ENCODE measurements around the gene TMF1. TPM values are rescaled to one million over a fixed set of nuclear protein-coding genes. Genes with fewer than 3 reads are reported as not detected.
A peak's percentile ranks its signal among the peaks of the same experiment; 100 is the strongest.

The TMF1 gene
- total RNA-seq, 1 experiment from 2014 or later, result 18.7 TPM

DNA sequence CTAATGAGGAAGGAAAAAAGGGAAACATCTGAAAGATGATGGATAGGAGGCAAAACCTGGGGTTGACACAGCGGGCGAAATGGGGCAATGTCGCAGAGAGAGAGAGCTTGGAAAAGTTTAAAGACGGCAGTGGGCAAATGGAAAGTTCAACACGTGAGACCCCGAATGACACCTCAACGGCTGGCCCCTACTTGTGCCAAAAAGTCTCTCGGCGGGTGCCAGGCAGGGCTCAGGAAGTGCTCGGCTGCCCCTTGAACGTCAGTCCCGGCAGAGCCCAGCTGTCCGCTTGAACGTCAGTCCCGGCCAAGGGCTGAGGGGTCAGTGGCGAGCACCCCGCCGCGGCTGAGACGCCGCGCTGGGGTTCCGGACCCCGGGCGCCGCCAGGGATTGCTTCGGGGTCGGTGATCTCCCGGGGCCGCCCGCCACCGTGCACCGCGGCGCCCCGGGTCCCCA is 39.3 kb downstream of the TMF1 start:
- BruUV-seq (replicated peaks), result no TSS peak
- H3K9me3 ChIP-seq (ENCODE audit: control insufficient read depth, insufficient read depth, low read depth, low read length), result no peaks in the 10 kb centered on the region
- no peaks in the 10 kb centered on the region for H3K27me3 ChIP-seq (ENCODE audit: control insufficient read depth, insufficient read depth, low read length)
- DNase-seq (ENCODE audit: low read depth, low spot score) (no peak), ATAC-seq (peak; percentile 74)
- peaks cover 4% of the 10 kb centered on the region; the same call in 1 of the 2 replicates for H3K4me1 ChIP-seq (ENCODE audit: control insufficient read depth, insufficient read depth, low read length)
- H3K4me3 ChIP-seq (ENCODE audit: low read depth in 2 of 2, low read length in 2 of 2), result peak overlapping the region; percentile 64 to 65
- no peak for TF ChIP-seq SIN3A (IDR thresholded peaks at IDR 0.05; ENCODE audit: borderline replicate concordance, insufficient read depth, low read depth, low read length)
- TF ChIP-seq POLR2AphosphoS5 (IDR thresholded peaks at IDR 0.05; ENCODE audit: low read depth, low read length), result no peak
- TF ChIP-seq REST (IDR thresholded peaks at IDR 0.05; ENCODE audit: insufficient read depth in 1 of 2, low read depth in 2 of 2, low read length in 1 of 2), result no peak
- TF ChIP-seq, protein P1, sequence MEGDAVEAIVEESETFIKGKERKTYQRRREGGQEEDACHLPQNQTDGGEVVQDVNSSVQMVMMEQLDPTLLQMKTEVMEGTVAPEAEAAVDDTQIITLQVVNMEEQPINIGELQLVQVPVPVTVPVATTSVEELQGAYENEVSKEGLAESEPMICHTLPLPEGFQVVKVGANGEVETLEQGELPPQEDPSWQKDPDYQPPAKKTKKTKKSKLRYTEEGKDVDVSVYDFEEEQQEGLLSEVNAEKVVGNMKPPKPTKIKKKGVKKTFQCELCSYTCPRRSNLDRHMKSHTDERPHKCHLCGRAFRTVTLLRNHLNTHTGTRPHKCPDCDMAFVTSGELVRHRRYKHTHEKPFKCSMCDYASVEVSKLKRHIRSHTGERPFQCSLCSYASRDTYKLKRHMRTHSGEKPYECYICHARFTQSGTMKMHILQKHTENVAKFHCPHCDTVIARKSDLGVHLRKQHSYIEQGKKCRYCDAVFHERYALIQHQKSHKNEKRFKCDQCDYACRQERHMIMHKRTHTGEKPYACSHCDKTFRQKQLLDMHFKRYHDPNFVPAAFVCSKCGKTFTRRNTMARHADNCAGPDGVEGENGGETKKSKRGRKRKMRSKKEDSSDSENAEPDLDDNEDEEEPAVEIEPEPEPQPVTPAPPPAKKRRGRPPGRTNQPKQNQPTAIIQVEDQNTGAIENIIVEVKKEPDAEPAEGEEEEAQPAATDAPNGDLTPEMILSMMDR (IDR thresholded peaks at IDR 0.05), result no peak
- TF ChIP-seq TCF7L2 (IDR thresholded peaks at IDR 0.05; ENCODE audit: low read depth, low read length), result no peak
- CTCF ChIA-PET, result no interaction called here
- H3K27ac ChIP-seq (ENCODE audit: low read length), result peak overlapping the region; percentile 86
- in situ Hi-C loops (cut with HindIII; ENCODE audit: low pct_unique_long_range_greater_than_20kb, low sequenced_read_pairs) (no loop called here), intact Hi-C loops (cut with micrococcal nuclease; ENCODE audit: unreplicated experiment) (no loop called here)
- peaks cover 6% of the 10 kb centered on the region for H3K36me3 ChIP-seq (ENCODE audit: control insufficient read depth, insufficient read depth, low read length)
- POLR2A ChIA-PET, result interaction anchor here (0.6 kb wide), 1 partner anchor 63 kb away, joined by 4 read pairs; no protein-coding TSS in a partner anchor

- in situ Hi-C loops (cut with HindIII; ENCODE audit: low pct_unique_long_range_greater_than_20kb, low sequenced_read_pairs), result no loop called here
- no peaks in the 10 kb centered on the region for H3K9me3 ChIP-seq (ENCODE audit: control insufficient read depth, insufficient read depth, low read depth, low read length)
- intact Hi-C loops (cut with micrococcal nuclease; ENCODE audit: unreplicated experiment), result no loop called here
- TF ChIP-seq SIN3A (IDR thresholded peaks at IDR 0.05; ENCODE audit: borderline replicate concordance, insufficient read depth, low read depth, low read length), result no peak
- no TSS peak for BruUV-seq (replicated peaks)
- DNase-seq (ENCODE audit: low read depth, low spot score), result no peak
- POLR2A ChIA-PET, result no interaction called here
- peak overlapping the region; percentile 86 for H3K27ac ChIP-seq (ENCODE audit: low read length)
- no peaks in the 10 kb centered on the region for H3K27me3 ChIP-seq (ENCODE audit: control insufficient read depth, insufficient read depth, low read length)
- ATAC-seq, result no peak
- CTCF ChIA-PET, result no interaction called here
- peak overlapping the region; percentile 64 to 65 for H3K4me3 ChIP-seq (ENCODE audit: low read depth in 2 of 2, low read length in 2 of 2)
- H3K4me1 ChIP-seq (ENCODE audit: control insufficient read depth, insufficient read depth, low read length), result peaks cover 4% of the 10 kb centered on the region; the same call in 1 of the 2 replicates
- peaks cover 9% of the 10 kb centered on the region for H3K36me3 ChIP-seq (ENCODE audit: control insufficient read depth, insufficient read depth, low read length)
Measured at GRCh38 chr3:69012100-69012799, 39.9 kb downstream of the TMF1 start.

DNA sequence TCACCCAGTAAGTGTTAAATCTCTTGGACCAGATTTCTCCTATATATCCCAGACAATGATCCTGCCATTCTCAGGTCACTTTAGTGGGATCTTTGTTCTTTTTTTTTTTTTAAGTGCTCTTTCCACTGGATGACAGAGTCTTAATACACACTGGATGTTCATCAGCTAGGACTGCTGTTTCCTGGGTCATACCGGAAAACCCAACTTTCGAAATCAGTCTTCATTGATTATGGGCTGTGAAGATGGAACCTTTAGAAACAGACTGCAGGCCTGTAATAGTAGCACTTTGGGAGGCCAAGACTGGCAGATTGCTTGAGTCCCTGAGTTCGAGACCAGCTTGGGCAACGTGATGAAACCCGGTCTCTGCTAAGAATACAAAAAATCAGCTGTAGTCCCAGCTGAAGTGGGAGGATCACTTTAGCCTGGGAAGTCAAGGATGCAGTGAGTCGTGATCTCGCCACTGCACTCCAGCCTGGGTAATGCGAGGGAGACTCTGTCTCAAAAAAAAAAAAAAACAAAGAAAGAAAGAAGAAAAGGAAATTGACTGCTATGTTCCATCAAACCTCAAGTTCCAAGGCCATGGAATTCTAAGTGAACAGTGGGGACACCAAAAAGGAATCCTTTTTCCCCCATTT is 40.9 kb downstream of the TMF1 start:
- Histone ChIP-seq H3K4me3 (ENCODE audit: low read depth in 2 of 2, low read length in 2 of 2) (no peak overlapping the region), H3K27ac (ENCODE audit: low read length) (no peak overlapping the region), H3K4me1 (ENCODE audit: control insufficient read depth, insufficient read depth, low read length) (peaks cover 4% of the 10 kb centered on the region; the same call in 1 of the 2 replicates), H3K36me3 (ENCODE audit: control insufficient read depth, insufficient read depth, low read length) (peaks cover 12% of the 10 kb centered on the region), H3K27me3 (ENCODE audit: control insufficient read depth, insufficient read depth, low read length) (no peaks in the 10 kb centered on the region), H3K9me3 (ENCODE audit: control insufficient read depth, insufficient read depth, low read depth, low read length) (no peaks in the 10 kb centered on the region)
- BruUV-seq (replicated peaks), result no TSS peak
- ATAC-seq, result no peak
- ChIA-PET CTCF (no interaction called here), POLR2A (no interaction called here)
- in situ Hi-C loops (cut with HindIII; ENCODE audit: low pct_unique_long_range_greater_than_20kb, low sequenced_read_pairs) (no loop called here), intact Hi-C loops (cut with micrococcal nuclease; ENCODE audit: unreplicated experiment) (no loop called here)
- no peak for DNase-seq (ENCODE audit: low read depth, low spot score)
- TF ChIP-seq, protein P1 (IDR thresholded peaks at IDR 0.05), result no peak
- TF ChIP-seq SIN3A (IDR thresholded peaks at IDR 0.05; ENCODE audit: borderline replicate concordance, insufficient read depth, low read depth, low read length), result no peak
- TF ChIP-seq TCF7L2 (IDR thresholded peaks at IDR 0.05; ENCODE audit: low read depth, low read length), result no peak
- no peak for TF ChIP-seq REST (IDR thresholded peaks at IDR 0.05; ENCODE audit: insufficient read depth in 1 of 2, low read depth in 2 of 2, low read length in 1 of 2)
- no peak for TF ChIP-seq POLR2AphosphoS5 (IDR thresholded peaks at IDR 0.05; ENCODE audit: low read depth, low read length)
